Hindlimb muscle (tissue), 1 donor: ENCODE data around the gene DDB1. TPM values are rescaled to one million over a fixed set of nuclear protein-coding genes. Genes with fewer than 3 reads are reported as not detected.

Source experiments
- DNase-seq: peaks from one replicate; pipeline ENCODE4 v3.0.0-alpha.2; 2013
- polyA plus RNA-seq: library from polyadenylated mRNA; unstranded; fragments of 120-200 nt; gene quantifications from one replicate; pipeline ENCODE4 v1.2.1, GENCODE V29; 2013; ENCODE audit not compliant: insufficient read length

DDB1 gene
- polyA plus RNA-seq, 1 donor, result 190 TPM

DNA sequence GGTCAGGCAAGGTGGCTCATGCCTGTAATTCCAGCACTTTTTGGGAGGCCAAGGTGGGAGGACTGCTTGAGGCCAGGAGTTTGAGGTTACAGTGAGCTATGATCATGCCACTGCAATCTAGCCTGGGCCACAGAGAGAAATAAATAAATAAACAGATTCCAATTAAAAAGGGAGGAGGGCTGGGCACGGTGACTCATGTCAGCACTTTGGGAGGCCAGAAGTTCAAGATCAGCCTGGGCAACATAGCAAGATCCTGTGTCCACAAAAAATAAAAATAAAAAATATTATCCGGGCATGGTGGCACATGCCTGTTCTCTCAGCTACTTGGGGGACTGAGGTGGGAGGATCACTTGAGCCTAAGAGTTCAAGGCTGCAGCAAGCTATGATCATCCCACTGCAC lies 21.3 kb upstream of the DDB1 start:
- DNase-seq, result no peak

GRCh38 chr11:61353131-61354067 lies 20.5 kb upstream of the DDB1 start:
- DNase-seq, result no peak

DNA sequence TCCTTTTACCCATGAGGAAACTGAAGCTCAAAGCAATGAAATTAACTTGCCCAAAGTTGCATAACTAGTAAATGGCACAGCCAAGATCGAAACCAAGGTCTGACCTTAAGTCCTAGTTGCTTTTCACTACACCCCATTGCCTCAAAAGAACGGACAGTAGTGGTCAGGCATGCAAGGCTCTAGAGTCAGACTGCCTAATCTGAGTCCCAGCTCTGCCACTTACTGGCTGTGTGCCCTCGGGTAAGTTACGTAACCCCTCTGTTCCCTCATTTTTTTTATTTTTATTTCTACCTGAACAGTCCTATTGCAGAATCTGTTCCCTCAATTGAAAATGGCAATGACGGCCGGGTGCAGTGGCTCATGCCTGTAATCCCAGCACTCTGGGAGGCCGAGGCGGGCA lies 19.1 kb upstream of the DDB1 start:
- no peak for DNase-seq

DNA sequence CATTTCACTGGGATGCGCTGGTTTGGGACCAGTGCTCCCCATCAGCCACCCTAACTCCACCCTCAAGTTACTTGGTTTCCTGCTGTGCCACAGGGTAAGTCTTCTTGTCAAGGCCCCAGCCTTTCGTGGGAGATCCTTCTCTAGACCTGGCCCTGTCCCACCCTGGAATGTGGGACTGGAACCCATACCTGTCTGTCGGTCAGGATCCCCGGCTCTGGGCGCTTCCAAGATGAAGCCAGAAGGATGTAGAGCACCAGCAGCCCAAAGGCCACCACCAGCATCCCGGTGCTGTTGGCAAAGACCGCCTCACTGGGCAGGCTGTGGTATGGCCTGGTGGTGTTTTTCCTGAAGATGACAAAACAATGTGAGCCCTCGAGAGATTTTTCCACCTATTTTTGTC lies 17.9 kb upstream of the DDB1 start:
- DNase-seq, result no peak

DNA sequence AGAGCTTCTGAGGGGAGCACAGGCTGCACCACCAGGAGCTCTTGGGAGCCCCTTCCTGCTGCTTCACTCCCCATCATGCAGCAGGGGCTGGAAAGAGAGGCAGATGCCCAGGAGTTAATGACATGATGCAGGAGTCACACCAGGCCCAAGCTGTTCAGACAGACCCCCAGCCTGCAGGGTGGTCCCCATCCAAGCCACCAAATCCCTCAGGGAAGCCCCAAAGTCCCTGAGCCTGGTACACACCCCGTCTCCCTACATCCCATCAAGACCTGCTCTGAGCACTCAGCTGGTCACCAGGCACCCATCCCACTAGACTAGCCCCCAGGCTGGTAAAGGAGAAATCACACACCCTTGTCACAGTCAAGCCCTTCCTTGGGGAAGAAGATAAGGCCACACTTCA lies 17.4 kb upstream of the DDB1 start:
- no peak for DNase-seq

DNA sequence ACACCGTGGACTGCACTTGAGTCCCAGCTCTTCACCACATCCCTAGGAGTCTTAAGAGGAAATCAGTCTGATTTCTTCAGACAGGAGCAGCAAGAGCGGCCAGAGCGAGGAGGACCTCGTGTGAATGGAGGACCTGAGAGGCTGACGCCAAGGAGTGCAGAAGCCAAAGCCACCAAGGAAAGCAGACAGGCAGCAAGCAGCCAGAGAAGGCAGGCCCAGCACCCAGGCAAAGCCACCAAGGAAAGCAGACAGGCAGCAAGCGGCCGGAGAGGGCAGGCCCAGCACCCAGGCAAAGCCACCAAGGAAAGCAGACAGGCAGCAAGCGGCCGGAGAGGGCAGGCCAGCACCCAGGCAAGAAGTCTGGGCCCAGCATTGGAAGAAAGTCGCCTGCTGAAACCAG lies 17.0 kb upstream of the DDB1 start:
- DNase-seq, result no peak

DNA sequence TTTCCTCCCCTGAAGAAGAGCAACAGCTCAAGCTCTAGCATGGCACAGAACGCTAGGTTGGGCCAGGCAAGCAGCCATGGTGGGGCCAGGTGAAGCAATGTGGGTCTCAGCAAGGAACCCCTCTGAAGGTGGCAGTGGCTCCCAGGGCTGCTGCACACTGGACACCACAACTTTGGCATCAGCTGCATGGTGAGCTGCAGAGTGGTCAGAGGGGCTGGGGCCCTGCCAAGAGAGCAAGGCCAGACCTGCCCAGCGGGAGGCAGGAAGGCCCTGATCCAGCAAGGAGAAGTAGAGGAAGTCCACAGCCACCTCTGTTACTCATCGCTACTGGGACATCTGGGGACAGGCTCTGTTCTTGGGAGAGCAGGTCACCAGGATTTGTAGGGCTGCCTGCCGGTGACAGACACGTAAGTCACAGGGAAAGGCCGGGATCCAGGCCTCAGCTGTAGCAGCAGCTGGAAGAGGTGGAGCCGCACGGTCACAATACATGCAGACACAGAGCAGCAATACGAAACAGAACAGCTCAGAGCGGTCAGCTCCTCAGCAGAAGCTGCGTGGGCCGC lies 16.4 kb upstream of the DDB1 start:
- DNase-seq, result no peak

DNA sequence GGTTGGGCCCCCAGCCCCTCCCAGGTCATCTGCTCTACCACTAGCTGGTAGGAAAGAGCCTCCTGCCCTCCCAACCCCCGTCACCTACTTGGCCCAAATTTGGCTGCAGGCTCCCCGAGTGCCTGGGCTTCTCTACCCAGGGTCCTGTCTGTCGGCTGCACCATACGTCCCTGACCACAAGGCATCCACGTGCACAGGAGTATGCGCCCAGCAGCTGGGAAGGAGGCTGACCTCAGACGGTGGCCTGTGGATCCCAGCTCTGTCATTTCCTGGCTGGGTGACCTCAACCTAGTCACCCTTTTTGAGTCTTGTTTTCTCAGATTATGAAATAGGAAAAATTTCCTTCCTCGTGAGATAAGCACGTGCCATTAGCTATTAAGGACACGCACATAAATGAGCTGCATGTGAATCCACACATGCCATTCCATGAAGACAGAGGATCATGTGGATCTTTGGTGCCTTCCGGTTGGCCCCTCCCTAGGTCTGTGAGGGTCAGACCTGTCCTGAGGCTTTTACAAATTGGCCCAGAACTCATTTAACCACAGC lies 15.1 kb upstream of the DDB1 start:
- DNase-seq, result no peak

DNA sequence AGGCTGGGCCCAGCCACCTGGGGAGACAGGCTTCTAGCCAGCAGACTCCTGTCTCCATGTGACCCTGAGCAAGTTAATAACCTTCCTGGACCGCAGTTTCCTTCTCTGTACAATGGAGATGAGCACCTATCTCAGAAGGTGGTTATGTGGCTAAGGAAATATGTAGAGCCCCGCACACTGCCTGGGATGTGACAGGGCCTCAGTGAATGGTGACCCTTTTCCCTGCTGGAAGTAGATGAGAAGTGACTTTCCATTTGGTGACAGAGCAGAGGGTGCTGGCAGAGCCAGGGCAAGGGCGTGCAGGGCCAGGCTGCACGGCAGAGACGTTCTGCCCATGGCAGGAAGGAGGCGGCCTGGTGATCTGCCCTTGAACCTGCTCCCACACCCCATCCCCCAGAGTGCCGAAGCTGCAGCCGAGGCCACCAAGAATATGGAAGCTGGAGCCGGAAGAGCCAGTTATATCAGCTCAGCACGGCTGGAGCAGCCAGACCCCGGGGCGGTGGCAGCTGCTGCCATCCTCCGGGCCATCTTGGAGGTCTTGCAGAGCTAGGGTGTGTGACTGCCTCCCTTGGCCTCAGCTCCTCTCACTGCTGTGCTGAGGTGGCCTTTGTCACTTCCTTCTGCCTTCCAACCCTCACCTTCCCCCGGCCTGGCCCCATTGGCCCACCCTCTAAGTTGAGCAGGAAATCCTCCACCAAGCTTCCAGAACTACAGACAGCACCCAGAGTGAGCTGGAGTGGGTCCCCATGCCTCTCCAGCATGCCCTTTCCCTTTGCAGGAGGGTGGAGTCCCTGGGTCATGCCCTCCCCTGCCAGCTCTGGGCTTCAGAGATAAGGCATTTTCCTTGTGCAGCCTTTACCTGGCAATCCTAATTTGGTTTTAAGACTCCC lies 13.3 kb upstream of the DDB1 start:
- DNase-seq, result no peak

DNA sequence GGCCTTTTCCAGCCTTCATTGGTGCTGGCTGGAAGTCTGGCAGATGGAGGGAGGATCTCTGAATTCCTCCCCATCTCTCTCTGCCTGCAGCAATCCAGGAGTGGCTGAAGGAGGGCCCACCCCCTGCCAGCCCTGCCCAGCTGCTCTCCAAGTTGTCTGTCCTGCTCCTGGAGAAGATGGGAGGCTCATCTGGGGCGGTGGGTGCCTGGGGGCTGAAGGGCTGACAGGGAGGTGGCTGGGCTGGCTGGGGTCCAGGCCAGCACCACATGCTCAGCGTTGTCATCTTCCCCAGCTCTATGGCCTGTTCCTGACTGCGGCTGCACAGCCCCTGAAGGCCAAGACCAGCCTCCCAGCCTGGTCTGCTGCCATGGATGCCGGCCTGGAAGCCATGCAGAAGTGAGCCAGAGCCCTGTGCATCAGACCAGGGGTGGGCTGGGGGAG lies 12.3 kb upstream of the DDB1 start:
- no peak for DNase-seq

DNA sequence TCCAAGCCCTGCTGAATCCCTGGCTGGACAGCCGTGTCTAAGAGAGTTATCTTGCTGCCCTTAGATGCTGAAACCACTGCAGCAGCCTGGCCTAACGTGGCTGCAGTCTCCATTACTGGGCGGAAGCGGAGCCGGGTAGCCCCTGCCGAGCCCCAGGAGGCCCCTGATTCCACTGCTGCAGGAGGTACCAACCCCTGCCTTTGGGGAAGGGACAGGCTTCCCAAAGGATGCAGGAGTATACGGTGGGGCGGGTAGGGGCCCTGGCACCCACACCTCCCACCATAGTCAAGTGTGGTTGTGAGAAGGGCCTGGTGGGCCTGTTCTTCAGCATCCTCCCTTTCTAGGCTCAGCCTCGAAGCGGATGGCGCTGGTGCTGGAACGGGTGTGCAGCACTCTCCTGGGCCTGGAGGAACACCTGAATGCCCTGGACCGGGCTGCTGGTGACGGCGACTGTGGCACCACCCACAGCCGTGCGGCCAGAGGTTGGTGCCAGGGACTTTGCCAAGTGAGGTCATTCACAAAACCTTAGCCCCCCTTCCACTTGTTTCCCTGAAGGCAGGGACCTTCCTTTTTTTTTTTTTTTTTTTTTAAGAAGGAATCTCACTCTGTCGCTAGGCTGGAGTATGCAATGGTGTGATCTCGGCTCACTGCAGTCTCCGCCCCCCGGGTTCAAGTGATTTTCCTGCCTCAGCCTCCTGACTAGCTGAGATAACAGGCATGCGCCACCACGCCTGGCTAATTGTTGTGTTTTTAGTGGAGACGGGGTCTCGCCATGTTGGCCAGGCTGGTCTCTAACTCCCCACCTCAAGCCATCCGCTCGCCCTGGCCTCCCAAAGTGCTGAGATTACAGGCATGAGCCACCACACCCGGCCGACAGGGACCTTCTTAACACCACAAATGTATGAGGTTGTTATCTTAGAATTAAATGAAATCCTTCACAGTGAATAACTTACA lies 11.2 kb upstream of the DDB1 start:
- no peak for DNase-seq

DNA sequence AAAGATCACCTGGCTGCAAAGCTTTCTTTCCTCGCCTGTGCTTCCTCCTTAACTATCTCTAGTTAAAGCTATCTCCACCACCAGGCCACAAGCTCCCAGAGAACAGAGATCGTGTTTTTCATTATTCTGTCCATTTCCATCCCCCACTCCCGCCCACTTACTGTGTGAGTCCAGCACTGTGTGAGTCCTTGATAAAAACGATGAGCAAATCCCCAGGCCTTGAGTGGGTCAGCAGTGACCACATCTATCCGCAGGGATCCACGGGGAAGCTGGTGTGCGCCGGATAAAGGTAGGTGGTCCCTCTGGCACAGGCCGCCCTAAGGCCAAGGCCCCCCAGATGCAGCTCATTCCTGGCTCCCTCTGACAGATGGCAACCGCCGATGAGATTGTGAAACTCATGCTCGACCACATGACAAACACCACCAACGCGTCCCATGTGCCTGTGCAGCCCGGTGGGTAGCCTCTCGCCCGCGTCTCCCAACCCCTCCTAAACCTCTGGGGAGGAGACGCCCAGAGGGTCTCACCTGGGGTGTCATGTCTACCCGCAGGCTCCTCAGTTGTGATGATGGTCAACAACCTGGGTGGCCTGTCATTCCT lies 9.4 kb upstream of the DDB1 start:
- no peak for DNase-seq

GRCh38 chr11:61341706-61342105 lies 8.8 kb upstream of the DDB1 start:
- no peak for DNase-seq

GRCh38 chr11:61340979-61341378 lies 8.1 kb upstream of the DDB1 start:
- no peak for DNase-seq

- DNase-seq, result no peak
Observed at GRCh38 chr11:61339490-61339878, 6.6 kb upstream of the DDB1 start.

DNA sequence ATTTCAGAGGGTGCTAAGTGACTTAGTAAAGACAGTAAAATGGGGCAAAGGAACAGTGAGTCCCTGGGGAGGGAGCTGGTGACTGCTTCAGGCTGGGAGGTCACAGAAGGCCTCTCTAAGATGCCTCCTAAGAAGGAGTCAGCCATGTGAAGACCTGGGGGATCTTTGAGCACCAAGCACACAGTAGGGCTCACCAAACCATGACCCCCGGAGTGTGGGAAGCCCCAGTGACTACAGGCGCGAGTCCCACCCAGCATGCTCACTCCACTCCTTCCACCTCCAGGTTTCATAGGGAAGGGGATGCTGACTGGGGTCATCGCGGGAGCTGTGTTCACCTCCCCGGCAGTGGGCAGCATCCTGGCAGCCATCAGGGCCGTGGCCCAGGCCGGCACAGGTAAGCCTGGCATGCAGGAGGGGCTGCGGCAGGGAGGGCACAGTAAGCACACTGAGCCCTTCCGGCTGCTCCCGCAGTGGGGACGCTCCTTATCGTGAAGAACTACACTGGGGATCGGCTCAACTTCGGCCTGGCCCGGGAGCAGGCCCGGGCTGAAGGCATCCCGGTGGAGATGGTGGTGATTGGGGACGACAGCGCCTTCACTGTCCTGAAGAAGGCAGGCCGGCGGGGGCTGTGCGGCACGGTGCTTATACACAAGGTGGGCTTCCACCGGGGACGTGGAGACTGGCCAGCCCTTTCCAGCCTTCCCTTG lies 6.0 kb upstream of the DDB1 start:
- no peak for DNase-seq

- no peak for DNase-seq
Observed at GRCh38 chr11:61337706-61338470, 5.0 kb upstream of the DDB1 start.

GRCh38 chr11:61336171-61336935 lies 3.4 kb upstream of the DDB1 start:
- DNase-seq, result peak; percentile 81

DNA sequence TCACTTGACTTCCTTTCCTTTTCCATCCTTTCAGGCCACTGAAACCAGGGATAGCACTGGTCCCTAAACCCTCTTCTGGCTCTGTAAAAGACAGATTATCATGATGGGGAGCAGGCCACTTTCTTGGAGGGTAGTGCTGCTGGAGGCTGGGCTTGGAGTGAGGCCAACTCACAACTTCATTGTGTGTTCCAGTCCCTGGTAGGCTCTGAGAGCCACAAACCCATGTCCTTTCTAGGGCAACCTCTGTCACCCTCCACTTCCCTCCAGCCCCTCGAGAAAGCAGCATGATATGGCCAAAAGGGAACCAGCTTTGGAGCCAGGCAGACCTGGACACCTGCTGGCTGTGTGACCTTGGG lies 2.4 kb upstream of the DDB1 start:
- DNase-seq, result no peak
